ENCODE measurements around the gene TINAGL1.
A peak's percentile ranks its signal among the peaks of the same experiment; 100 is the strongest.
"Not testable (repeated sequence)": the region's sequence is repeated elsewhere in the genome, so short reads cannot be mapped to it uniquely, and the experiment has no call there.

TINAGL1 gene

GRCh38 chr1:31585736-31586365 is 9.5 kb downstream of the TINAGL1 start:
- no peak overlapping the region for H3K4me3 ChIP-seq (ENCODE audit: low read depth, low read length)
- no peak for TF ChIP-seq CTCF (IDR thresholded peaks at IDR 0.05; ENCODE audit: low read depth, low read length)

GRCh38 chr1:31586376-31587327 is 10.3 kb downstream of the TINAGL1 start:
- no peak for TF ChIP-seq CTCF (IDR thresholded peaks at IDR 0.05; ENCODE audit: low read depth, low read length)
- H3K4me3 ChIP-seq (ENCODE audit: low read depth, low read length), result no peak overlapping the region

- not testable (repeated sequence) for H3K4me3 ChIP-seq (ENCODE audit: low read depth, low read length)
Measured at GRCh38 chr1:31587328-31587699, 11.0 kb downstream of the TINAGL1 start.

- peak; percentile 51 for TF ChIP-seq CTCF (IDR thresholded peaks at IDR 0.05; ENCODE audit: low read depth, low read length)
- H3K4me3 ChIP-seq (ENCODE audit: low read depth, low read length), result no peak overlapping the region
Measured at GRCh38 chr1:31587720-31588423, 11.6 kb downstream of the TINAGL1 start.

GRCh38 chr1:31588751-31589515 is 12.6 kb downstream of the TINAGL1 start:
- H3K4me3 ChIP-seq (ENCODE audit: low read depth, low read length), result no peak overlapping the region
- TF ChIP-seq CTCF (IDR thresholded peaks at IDR 0.05; ENCODE audit: low read depth, low read length), result no peak

- no peak for TF ChIP-seq CTCF (IDR thresholded peaks at IDR 0.05; ENCODE audit: low read depth, low read length)
- no peak overlapping the region for H3K4me3 ChIP-seq (ENCODE audit: low read depth, low read length)
Measured at GRCh38 chr1:31591425-31592093, 15.2 kb downstream of the TINAGL1 start.

GRCh38 chr1:31592132-31592531 is 15.8 kb downstream of the TINAGL1 start:
- TF ChIP-seq CTCF (IDR thresholded peaks at IDR 0.05; ENCODE audit: low read depth, low read length), result no peak
- H3K4me3 ChIP-seq (ENCODE audit: low read depth, low read length), result no peak overlapping the region

Measured in WI38 (cell line).